LNCAP (cell line): ENCODE results near the gene SYNPO2.
A peak's percentile ranks its signal among the peaks of the same experiment; 100 is the strongest.

Source experiments
- TF ChIP-seq, protein P1 (sequence below): fragments of 450-650 bp; IDR thresholded peaks from 2 replicates; pipeline ENCODE4 v1.5.1; 2017; ENCODE audit warnings: mild to moderate bottlenecking

Gene SYNPO2

DNA sequence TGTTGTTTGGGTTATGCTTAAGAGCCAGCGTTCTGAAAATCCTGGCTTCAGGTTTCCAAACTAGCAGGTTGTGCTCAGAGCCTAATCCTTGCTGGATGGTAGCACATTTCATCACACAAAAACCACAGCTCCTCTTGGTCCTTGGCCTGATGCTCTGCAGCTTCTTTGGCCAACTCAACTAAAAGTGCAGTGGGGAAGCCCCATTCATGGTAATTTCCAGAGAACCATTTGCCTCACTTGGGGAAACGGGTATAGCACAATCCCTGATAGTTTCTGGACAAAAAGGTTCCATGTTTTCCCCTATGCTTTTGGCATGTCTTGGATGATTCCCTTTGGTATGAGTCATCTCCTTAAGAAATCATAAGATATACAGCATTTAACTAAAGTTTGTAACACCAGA is 78.7 kb downstream of the SYNPO2 start:
- TF ChIP-seq, protein P1, sequence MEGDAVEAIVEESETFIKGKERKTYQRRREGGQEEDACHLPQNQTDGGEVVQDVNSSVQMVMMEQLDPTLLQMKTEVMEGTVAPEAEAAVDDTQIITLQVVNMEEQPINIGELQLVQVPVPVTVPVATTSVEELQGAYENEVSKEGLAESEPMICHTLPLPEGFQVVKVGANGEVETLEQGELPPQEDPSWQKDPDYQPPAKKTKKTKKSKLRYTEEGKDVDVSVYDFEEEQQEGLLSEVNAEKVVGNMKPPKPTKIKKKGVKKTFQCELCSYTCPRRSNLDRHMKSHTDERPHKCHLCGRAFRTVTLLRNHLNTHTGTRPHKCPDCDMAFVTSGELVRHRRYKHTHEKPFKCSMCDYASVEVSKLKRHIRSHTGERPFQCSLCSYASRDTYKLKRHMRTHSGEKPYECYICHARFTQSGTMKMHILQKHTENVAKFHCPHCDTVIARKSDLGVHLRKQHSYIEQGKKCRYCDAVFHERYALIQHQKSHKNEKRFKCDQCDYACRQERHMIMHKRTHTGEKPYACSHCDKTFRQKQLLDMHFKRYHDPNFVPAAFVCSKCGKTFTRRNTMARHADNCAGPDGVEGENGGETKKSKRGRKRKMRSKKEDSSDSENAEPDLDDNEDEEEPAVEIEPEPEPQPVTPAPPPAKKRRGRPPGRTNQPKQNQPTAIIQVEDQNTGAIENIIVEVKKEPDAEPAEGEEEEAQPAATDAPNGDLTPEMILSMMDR, result no peak

DNA sequence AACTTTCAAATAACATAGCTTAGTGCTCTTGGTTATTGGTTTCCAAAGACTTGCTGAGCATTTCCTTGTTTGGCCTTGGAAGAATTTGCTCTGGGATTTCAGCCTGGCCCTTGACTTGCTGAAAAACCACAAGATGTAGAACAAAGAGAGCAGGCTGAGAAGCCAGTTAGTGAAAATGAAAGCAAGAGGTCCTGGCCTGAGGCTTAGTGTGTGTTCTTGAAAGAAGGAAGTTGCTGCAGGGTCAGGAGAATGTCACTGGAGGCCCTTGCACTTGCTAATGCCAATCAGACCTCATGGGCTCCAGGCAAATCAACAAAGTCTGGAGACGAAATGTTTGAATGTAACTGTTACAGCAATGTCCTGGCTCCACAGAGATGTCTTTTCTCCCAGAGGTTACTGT is 79.4 kb downstream of the SYNPO2 start:
- TF ChIP-seq, protein P1, result no peak

GRCh38 chr4:118968813-118969212 is 80.2 kb downstream of the SYNPO2 start:
- TF ChIP-seq, protein P1, result no peak

DNA sequence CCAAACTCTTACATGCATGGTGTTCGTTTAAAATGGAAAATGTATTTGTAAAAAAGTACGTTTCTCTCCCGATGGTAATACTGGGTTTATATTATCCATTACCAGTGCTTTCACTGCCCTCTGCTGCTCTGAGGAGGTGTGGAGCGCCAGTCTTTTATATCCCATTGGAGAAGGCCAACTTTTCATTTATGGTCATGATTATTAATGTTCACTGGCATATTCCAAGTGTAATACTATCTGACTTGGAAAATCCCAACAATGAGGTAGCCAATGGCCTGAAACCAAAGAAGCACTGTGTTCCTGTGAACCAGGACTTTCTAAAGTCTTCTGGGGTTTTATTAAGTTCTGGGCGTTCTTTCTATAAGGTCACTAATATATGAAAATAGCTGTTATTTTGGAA is 80.7 kb downstream of the SYNPO2 start:
- TF ChIP-seq, protein P1, result peak; percentile 71

DNA sequence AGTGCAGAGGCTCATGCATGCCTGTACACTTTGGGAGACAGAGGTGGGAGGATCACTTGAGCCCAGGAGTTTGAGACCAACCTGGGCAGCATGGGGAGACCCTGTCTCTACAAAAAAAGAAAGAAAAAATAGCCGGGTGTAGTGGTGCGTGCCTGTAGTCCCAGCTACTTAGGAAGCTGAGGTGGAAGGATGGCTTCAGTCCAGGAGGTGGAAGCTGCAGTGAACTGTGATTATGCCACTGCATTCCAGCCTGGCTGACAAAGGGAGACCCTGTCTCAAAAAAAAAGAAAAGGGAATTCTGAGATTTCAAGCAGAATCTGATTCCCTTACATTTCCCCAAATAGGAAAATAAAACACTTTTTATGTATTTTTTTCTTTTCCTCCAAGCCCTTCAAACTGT is 83.5 kb downstream of the SYNPO2 start:
- TF ChIP-seq, protein P1, result no peak

DNA sequence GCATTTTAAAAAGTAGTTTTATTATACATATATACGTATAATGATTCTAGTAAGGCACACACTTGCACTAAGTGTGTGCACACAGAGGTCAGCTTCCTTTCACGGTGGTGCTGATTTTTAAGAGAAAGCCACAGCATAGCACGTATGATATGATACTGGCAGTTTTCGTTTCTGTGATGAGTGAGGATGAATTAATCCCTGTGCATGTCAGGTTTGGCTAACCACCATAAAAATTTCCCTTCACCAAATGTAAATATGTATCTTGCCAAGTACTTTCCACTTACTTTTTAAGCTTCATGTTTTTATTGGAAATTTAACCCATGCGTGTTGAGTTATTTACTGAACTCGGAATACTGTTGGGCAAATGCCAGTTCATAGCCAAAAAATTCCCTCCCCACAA is 84.6 kb downstream of the SYNPO2 start:
- TF ChIP-seq, protein P1, result no peak

GRCh38 chr4:118974758-118975157 is 86.1 kb downstream of the SYNPO2 start:
- TF ChIP-seq, protein P1, result no peak

DNA sequence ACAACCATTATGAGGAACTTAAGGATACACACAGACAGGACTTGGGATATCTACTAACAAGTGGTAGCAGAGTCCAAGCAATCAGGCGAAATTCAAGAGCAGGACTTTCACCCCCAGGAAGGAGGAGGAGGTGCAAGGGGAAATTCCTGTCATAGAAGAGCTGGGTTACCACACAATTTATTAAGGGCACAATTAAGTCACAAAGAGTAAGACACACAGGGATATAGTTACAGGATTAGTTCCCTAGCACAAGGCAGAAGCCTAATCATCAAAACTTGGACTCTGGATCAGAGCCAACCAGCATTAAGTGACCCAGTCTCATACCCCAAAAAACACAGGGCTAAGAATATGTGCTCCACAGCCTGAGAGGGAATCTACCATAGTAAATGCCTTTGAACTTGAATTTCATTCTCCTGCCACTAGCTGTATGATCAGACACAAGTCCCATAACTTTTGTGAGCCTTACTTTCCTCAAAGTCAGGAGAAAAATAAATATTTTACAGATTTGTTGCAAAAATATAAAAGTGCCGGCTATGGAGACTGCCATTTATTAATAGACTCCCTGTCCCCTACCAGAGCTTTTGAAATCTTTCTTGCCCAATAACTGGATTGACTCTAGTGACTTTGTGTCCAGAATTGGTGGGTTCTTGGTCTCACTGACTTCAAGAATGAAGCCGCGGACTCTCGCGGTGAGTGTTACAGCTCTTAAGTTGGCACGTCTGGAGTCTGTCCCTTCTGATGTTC is 87.0 kb downstream of the SYNPO2 start:
- TF ChIP-seq, protein P1, result no peak
